Fibroblast of villous mesenchyme (primary cell): ENCODE data around the gene SPON1. TPM values are rescaled to one million over a fixed set of nuclear protein-coding genes. Genes with fewer than 3 reads are reported as not detected.
A peak's percentile ranks its signal among the peaks of the same experiment; 100 is the strongest.

Source experiments
- DNase-seq: peaks from one replicate; pipeline ENCODE4 v3.0.0-alpha.2; 2010; ENCODE audit warnings: low read depth
- H3K4me3 ChIP-seq: 2 replicates; pipeline ENCODE4 v1.5.1; 2011; ENCODE audit warnings: low read depth, mild to moderate bottlenecking, low read length
- CTCF ChIP-seq: IDR thresholded peaks from 2 replicates; pipeline ENCODE4 v1.5.1; 2012; ENCODE audit warnings: low read depth, mild to moderate bottlenecking, low read length; ENCODE audit not compliant: insufficient read depth
- total RNA-seq: library from RNA; depleted of rRNA; stranded (reverse); fragments of >200 nt; gene quantifications from 2 replicates; pipeline ENCODE4 v1.2.3, GENCODE V29; 2012

The SPON1 gene
- total RNA-seq, result 0.32 and 0.43 TPM in 2 replicates

- TF ChIP-seq CTCF, result no peak
- peak; percentile 22 for DNase-seq
- peak within 1 kb of the TSS; percentile 10 for H3K4me3 ChIP-seq
Measured at GRCh38 chr11:13962562-13963168, at the start of gene SPON1. Gene SPON1, plus strand, starts transcription at chr11:13962723. Its CDS starts 182 bp downstream, at chr11:13962905.

GRCh38 chr11:13917264-13917663 is 45.3 kb upstream of the SPON1 start:
- no peak for DNase-seq
- no peak overlapping the region for H3K4me3 ChIP-seq
- no peak for TF ChIP-seq CTCF

- no peak for DNase-seq
- H3K4me3 ChIP-seq, result no peak overlapping the region
- no peak for TF ChIP-seq CTCF
Measured at GRCh38 chr11:13917904-13918303, 44.6 kb upstream of the SPON1 start.

GRCh38 chr11:13920756-13921155 is 41.8 kb upstream of the SPON1 start:
- DNase-seq, result no peak
- no peak for TF ChIP-seq CTCF

GRCh38 chr11:13921545-13921944 is 41.0 kb upstream of the SPON1 start:
- H3K4me3 ChIP-seq, result no peak overlapping the region
- TF ChIP-seq CTCF, result no peak
- DNase-seq, result no peak

More at GRCh38 chr11:13920756-13921155, 41.8 kb upstream of the SPON1 start:
- no peak overlapping the region for H3K4me3 ChIP-seq

- TF ChIP-seq CTCF, result no peak
- no peak overlapping the region for H3K4me3 ChIP-seq
- no peak for DNase-seq
Measured at GRCh38 chr11:13923182-13923581, 39.3 kb upstream of the SPON1 start.
